HG02642 (cell line): ENCODE results near the gene SORCS1.

Experiments
- ATAC-seq: cut with Tn5 transposase; IDR thresholded peaks from one replicate; pipeline ENCODE4 v1.9.1; 2021; ENCODE audit warnings: mild to moderate bottlenecking; ENCODE audit not compliant: unreplicated experiment, poor library complexity

Gene SORCS1

DNA sequence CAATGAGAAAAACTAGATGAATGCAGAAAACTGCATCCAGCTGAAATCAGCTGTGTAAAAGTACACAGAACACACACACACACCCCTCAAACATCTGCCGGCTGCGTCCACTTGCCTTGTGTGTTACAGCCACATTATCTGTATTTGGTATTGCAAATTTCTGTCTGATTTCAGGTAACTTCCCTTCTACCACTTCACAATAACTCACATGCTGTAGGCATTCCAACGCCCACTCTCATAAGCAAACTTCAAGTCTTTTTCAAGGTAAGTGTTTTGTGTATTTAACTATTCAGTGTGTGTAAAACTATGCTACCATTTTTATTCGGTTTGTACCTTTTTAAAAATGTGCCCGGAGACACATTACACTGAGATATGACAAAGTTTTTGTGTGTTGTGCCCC is 594.2 kb downstream of the SORCS1 start:
- no peak for ATAC-seq

DNA sequence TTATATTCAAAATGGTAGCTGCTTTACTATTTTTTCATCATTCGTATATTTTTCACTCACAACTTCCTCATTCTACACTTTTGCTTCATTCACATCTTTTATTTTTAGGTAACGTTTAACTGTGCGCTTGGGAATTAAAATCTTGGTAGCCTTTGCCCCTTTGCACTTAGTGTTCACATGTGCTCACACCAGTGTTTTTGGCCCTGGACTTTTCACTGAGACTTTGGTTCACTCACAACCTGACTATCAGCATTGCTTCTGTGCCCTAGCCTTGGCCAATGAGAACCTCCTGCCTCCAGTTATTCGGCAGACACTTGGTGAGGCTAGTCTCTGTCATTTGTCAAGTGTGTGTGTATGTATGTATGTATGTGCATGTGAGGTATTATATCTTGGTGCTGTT is 596.9 kb downstream of the SORCS1 start:
- no peak for ATAC-seq

DNA sequence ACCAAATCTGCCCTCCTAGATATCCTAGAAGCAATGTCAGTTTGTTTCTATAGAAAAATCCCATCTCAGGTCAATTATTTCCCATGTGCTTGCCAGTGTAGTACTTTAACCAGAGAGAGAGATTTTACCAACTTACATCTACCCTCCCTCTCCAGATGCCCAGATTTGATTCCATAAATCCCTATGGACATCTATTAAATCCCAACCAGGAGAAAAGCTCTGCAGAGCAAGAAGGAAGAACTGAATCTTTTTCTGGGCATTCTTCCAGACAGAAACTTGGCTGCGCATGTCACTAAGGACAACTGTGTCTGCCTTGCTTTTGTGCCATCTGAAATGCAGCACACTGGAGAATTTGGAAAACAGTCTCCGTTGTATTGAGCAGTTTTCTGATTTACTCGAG is 597.6 kb downstream of the SORCS1 start:
- no peak for ATAC-seq

DNA sequence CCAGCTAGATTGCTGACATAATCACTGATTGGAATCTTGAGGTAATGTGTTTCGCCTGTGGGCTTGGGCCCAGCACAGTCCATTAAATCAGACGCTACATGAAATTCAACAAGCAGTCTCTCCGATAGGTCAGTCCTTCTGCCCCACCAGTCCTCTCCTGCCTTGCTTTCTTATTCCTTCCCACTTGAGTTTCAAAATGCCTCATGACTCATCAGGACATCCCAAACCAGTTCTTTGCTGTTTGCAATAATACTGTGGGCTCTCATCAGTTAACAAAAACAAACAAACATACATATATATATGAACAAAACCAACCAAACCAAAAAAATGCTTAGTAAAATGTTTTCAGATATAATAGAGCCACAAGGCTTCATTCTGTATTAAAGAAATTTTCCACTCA is 599.0 kb downstream of the SORCS1 start:
- no peak for ATAC-seq

DNA sequence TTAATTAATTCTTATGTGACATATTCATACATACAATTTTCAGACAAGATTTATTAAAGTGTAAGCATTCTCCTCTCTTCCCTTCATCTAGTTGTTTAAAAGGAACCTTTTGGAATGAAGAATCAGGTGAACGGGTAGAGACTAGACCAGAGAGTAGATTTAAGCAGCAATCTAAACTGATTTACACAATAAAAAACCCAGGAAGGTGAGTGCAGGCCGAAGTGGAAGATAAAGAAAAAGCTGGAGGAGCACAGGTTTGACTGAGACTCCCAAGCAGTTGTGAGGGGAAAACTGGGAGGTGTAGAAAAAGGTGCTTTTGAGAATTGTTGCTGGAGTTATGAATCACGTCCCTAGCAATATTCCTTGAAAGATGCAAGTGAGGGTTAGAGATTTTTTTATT is 601.1 kb downstream of the SORCS1 start:
- no peak for ATAC-seq

DNA sequence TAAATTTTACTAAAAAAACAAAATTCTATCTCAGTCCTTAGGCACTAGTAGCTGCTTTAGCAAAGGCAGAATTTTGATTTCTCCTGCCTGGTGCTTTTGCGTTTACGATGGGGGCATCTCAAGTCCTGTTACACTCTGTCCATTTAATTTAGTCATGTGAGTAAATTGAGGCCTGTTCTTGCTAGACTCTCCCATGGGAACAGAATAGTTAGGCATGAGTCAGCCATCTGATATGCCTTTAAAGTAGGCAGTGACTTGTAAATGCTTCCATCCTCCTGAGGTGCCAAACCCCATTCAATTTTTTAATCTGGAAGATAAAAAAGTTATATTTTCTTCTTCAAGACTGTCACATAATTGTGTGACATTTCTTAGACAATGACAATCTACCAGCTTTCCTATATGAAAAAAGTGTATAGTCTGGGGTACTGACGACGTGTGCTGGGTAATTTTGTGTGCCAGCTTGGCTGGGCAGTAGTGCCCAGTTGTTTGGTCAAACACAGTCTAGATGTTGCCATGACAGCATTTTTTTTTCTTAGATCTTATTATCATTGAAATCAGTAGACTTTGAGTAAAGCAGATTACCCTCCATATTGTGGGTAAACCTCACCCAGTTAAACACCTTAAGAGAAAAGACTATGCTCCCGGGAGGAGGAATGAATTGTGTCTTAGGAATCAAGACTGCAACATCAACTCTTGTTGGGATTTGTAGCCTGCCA is 603.4 kb downstream of the SORCS1 start:
- no peak for ATAC-seq

DNA sequence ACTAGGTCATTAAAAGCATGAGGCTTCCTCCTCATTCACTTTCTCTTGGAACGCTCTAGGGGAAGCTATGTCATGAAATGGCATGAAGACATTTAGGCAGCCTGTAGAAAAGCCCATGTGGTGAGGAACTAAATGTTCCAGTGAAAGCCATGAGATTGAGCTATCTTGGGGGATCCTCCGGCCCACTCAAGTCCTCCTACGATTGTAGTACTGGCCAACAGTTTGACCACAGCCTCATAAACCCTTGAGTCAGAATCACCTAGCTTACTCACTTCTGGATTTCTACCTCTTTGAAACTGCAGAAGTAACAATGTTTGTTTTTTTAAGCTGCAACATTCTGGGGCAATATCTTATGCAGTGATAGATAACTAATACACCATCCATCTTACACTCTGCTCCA is 605.1 kb downstream of the SORCS1 start:
- no peak for ATAC-seq

DNA sequence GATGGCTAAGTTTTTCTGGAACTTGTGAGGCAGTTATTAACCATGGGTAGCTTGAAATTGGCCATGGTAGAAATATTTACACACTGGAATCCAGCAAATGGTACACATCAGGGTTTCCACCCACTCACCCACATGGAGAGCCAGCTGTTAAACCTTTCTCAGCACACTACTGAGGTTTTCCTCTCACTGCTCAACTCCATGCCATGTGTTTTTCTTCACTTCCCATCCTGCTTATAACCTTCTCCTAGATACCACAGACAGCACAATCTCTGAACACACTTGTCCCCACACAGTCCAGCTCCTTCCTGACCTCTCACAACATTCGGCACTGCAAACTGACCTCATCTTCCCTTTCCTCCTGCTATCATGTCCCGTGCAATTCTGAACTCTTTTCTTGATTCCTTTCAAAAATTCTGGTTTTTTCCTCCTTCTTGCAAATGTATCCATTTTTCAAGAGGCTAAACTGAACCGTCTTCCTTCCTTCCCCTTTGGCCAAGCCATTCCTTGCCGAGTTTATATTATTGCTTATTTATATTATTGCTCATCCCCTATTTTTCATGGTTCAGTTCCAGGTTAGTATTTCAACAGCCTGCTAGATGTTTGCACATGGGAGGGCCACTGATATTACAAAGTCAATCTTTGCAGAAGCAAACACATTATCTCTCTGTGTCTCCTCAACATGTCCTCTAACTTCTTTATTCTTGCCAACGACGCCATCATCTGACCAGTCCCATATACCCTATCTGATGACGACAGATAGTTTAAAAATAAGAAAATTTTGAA is 606.4 kb downstream of the SORCS1 start:
- no peak for ATAC-seq

DNA sequence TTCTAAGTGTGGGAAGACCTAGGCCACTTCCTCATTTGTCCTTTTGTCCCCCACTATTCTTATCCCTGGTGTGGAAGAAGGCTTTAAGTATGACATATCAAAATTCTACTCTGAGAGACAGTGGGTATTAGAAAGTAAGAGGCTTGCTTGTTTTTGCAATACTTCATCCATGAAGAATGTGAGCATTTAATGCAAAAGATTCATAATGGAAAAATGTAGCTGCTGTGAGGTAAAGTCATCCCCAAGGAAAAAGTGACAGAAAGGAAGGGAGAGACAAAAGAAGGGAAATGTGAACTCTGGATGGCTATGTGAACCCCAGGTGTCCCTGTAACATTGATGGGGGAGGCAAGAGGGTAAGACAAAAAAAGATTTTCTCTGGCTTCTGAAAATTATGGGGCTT is 607.5 kb downstream of the SORCS1 start:
- ATAC-seq = no peak

DNA sequence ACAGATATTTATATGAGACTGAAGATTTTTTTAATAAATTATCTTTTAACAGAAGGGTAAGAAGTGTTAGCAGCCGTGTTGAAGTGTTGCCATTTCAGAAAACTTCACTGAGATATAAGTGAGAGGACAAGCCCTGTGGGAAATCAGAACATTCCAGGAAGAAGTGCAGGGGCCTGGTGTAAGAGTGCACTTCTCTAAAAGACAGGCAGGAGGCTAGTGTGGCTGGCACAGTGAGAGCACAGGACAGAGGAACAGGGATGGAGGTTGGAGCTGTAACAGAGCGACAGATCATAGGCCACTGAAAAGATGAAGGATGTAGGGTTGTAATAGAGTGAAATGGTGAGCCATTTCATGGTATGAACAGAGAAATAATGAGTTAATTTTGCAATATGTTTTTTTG is 608.9 kb downstream of the SORCS1 start:
- no peak for ATAC-seq

DNA sequence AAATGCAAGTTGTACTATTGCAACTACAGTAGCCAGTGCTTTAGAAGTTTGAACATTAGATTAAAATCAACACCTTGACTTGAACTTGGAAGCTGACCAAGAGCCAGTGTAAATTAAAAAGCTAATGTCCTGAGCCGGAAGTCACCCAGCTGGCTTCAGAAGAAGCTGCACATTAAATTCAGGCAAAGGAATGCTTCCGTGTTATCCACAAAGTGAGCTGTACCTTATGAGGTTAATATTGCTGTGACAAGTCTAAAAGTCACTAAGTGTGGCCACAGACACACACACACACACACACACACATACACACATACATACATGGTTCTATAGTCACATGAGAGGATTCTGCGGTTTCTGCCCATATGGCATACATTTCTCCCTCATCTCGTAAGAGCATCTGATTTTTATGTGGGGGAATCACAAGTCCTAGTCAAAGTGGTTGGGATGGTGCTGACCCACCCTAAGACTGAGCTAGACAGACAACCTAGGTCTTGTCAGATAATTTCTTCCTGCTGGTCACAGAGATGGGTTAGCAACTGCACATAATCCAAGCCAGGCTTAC is 612.9 kb downstream of the SORCS1 start:
- ATAC-seq = no peak

DNA sequence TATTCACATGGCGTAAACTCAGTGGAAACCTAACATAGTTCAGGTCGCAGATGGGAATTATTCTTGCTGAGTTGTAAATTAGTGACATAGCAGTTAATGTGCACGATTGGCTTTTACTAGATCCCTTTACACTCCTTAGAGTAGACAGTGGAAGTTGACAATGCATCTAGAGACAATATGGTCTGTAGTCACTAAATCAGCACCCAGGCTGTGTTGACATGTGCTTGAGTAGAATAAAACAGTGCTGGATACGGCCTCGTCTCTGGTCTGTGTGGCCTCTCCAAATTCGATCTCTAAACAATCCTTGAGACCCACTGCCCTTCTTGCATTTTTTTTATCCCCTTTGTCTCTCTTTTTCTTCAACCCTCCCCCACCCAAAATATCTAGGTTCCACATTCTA is 615.7 kb downstream of the SORCS1 start:
- ATAC-seq = no peak

DNA sequence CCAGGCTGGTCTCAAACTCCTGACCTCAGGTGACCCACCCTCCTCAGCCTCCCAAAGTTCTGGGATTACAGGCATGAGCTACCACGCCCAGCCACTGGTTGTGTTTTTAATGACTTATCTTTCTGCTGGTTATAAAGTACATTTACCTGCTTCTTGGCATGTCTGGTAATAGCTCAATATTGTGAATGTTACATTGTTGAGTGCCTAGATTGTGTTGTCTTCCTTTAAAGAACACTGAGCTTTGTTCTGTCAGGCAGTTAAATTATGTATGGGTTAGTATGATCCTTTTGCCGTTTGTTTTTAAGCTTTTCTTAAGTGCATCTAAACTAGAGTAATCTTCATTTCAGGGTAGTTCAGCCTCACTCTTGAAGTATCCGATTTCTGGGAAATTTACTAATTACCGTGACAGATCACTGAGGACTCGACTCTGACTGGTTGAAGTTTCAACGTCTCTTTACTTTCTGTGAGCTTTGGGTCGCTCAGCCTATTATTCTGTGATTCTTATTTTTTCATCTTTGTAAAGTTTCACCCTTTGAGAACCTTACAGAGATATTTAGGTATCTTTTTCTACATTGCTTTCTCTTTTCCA is 617.4 kb downstream of the SORCS1 start:
- ATAC-seq = no peak

DNA sequence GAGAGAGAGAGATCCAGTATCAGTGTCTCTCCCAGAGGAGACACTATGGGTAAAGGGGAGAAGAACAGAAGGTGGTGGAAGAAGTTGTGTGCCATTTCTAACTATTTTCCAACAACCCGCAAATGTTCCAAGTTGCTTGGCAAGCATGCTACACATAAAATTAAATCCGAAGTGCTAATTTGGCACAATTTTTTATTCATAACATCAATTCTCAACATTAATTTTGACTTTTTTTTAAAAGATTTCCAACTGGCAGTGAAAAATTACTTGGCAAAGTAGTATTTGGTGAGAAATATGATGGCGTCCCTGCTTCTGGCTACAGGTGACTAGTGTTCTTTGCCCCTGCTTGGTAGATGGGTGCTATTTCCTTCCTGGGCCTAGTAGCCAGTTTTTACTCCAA is 622.0 kb downstream of the SORCS1 start:
- no peak for ATAC-seq

DNA sequence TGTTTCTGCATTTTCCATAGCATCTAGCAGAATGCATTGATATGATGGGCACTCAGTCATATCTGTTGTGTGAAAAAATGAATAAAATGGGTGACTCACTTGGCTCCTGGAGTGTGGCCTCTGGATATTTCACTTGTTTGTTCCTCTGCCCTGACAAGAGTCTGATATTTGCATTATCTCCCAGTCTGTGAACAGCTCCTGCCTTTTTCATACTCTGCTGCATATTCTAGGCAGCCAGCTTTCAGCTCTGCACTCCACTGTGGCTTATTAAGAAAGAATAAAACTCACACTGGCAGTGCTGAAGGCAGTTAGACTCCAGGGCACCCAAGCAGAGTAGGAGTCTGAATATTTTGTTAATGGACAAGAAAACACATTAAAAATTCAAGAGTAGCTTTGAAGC is 623.9 kb downstream of the SORCS1 start:
- no peak for ATAC-seq

DNA sequence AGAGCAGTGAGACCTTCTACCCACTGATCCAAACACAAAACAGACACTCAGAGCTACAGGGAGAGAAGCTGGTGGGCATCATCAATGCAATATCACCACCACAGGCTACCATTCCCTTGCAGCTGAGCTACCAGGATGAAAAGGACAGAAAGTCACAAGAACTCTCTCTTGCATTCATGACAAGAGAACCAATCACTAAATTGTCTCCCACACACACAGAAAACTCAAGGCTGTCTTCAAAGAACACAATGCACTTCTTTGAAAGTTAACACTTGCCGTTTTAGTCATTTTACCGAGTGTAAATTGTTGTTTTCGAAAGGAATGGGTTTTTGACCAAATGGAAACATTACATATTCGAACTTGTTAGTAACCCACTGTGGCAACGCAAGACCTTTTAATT is 626.6 kb downstream of the SORCS1 start:
- ATAC-seq = no peak

DNA sequence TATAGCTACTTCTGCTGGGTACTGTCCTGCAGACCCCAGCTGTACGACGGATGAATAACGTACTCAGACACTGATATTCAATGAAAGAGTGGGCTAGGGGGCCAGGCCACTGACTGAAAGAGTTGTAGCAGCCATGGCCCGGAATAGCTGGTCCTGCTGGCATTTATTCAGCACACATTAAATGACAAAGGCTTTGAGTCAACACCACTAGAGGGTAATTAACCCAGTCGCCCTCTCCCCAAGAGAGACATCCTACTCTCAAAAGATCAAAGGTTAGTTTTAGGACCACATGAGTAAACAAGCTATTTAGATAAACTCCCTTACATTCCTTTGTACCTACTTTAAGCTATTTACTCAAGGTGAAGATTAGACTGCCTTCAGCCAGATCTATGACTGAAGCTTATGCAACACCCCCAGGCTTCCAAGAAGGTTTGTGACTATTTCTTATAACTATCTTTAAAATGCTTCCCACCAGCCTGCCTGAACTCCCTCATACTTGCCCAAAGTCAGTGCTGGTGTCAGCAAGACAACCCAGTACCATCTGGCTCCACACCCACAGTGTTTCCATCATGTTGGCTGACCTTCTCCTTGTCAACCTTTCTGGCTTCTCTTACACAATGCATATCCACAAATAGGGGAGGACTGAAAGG is 629.1 kb downstream of the SORCS1 start:
- no peak for ATAC-seq

DNA sequence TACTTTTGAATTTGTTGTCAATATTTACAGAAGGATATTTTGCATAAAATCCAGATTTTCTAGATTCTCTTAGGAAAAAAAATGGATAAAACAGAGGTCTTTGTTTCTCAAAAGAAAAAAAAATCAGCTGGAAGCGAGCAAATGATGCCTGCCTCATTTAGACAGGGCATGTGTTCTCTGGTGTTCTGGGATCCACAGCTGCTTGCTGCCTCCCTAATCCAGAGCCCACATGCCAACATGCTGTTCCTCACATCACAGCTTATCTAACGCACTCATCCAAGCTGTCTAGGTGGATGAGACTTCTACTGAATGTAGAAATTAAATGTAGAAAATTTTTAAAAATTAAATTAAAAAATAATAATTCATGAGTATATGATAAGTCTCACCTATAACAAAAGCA is 630.1 kb downstream of the SORCS1 start:
- ATAC-seq = no peak

DNA sequence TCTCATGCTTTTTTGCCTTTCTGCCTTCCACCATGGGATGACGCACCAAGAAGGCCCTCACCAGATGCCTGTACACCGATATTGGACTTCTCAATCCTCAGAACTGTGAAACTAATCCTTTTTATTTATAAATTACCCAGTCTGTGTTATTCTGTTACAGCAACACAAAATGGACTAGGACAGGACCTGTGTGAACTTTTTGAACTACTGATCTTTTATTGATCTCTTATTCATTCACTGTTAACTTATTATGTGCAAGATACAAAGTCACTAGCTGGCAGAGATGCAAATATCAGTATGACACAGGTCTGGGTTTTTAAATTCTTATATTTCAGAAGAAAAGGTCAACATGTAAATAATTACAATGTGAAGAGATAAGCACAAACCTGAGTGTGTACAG is 635.8 kb downstream of the SORCS1 start:
- ATAC-seq = no peak

DNA sequence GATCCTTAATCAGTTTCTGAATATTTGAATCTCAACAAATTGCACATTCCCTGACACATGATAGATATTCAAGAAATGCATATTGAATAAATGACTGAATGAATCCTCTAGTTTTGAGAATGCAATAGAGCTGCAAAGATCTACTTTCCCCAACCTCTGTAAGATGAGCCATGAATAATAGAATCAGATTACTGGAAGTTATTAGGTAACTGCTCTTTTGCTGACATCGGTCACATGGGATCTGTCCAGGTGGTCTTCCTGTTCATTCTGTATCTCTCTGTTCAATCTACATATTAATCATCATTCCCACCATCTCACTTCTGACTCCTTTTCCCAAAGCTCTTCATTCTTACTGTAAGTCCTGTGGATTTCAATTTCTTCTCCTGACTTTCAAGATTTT is 638.7 kb downstream of the SORCS1 start:
- ATAC-seq = no peak
